Erythroblast (primary cell): ENCODE measurements around the gene LRP1-AS.

Source experiments
- GATA1 ChIP-seq: IDR thresholded peaks from 2 replicates; pipeline ENCODE4 v1.6.1; 2011; ENCODE audit warnings: low read depth, mild to moderate bottlenecking, control low read depth, low read length, moderate library complexity
- POLR2A ChIP-seq: IDR thresholded peaks from 2 replicates; pipeline ENCODE4 v1.6.1; 2011; ENCODE audit warnings: mild to moderate bottlenecking, low read length

- no peak for TF ChIP-seq POLR2A
- no peak for TF ChIP-seq GATA1
Measured at GRCh38 chr12:57169046-57169795, 21.8 kb upstream of the LRP1-AS start.
